Thoracic aorta (tissue), 2 donors: ENCODE measurements around the gene COL2A1. TPM values are rescaled to one million over a fixed set of nuclear protein-coding genes. Genes with fewer than 3 reads are reported as not detected.

Experiments used
- ATAC-seq: fragments of 150-250 bp; one replicate; pipeline ENCODE4 v1.8.0; 2017; ENCODE audit warnings: low read depth; ENCODE audit not compliant: insufficient number of reproducible peaks, low FRiP score
- DNase-seq: peaks from one replicate; pipeline ENCODE4 v3.0.0-alpha.2; 2020; ENCODE audit warnings: low spot score
- H3K27ac ChIP-seq, 2 donors: fragments of 200-600 bp; sonication (generic); 1 replicate in 1 of 2; 2 replicates in 1 of 2; pipeline ENCODE4 v1.5.1; 2016; ENCODE audit warnings: mild to moderate bottlenecking in 2 of 2, moderate library complexity in 2 of 2
- H3K27me3 ChIP-seq: fragments of 200-600 bp; sonication (generic); replicated peaks from 2 replicates; pipeline ENCODE4 v1.6.0; 2016; ENCODE audit warnings: mild to moderate bottlenecking; ENCODE audit not compliant: insufficient read depth
- H3K36me3 ChIP-seq: fragments of 200-600 bp; sonication (generic); one replicate; pipeline ENCODE4 v1.5.1; 2016
- H3K4me1 ChIP-seq, 2 donors: fragments of 200-600 bp; sonication (generic); 1 replicate in 1 of 2; 2 replicates in 1 of 2; pipeline versions ENCODE4 v1.5.1 to v1.6.0; 2016; ENCODE audit warnings: low read depth in 2 of 2, mild to moderate bottlenecking in 1 of 2; ENCODE audit not compliant: control insufficient read depth in 1 of 2
- H3K4me3 ChIP-seq: fragments of 200-600 bp; sonication (generic); 2 replicates; pipeline ENCODE4 v1.5.1; 2016; ENCODE audit warnings: mild to moderate bottlenecking
- H3K9me3 ChIP-seq: fragments of 200-600 bp; sonication (generic); 2 replicates; pipeline ENCODE4 v1.5.1; 2016
- total RNA-seq, 2 donors: library from RNA; depleted of rRNA; stranded (reverse); fragments of >200 nt; gene quantifications; one replicate each; pipeline versions ENCODE4 v1.1.0 to v1.2.3, GENCODE V29; 2016
- TF ChIP-seq, protein P1 (sequence below): fragments of 200-600 bp; sonication (generic); IDR thresholded peaks from one replicate; pipeline ENCODE4 v1.5.1; 2019; ENCODE audit warnings: antibody characterized with exemption

Gene COL2A1
- total RNA-seq, 2 donors from 2014 or later, result 0.14 TPM; not detected in 1

DNA sequence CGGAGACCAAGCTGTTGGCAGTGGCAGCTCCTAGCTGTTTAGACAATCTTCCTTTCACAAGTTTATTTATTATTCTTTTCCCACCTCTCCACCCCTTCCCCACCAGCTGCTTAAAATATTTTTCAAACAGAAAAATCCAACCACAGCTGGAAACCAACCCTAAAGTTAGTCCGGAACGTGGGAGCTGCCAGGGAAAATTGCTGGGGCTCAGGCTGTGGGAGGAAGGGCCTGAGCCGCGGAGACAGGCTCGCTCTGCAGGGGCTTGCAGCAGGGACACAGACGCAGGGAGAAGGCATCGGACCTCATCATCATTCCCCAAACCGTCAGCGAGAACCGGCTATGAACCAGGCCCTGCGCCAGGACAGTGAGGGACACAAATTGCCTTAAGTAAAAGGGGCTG lies 56.9 kb downstream of the COL2A1 start:
- Histone ChIP-seq H3K36me3 (no peaks in the 10 kb centered on the region), H3K4me3 (no peak overlapping the region), H3K27ac (no peak overlapping the region), H3K27me3 (no peaks in the 10 kb centered on the region), H3K4me1 (peaks cover 0 to 6% of the 10 kb centered on the region in 2 donors), H3K9me3 (no peaks in the 10 kb centered on the region)
- TF ChIP-seq, protein P1, sequence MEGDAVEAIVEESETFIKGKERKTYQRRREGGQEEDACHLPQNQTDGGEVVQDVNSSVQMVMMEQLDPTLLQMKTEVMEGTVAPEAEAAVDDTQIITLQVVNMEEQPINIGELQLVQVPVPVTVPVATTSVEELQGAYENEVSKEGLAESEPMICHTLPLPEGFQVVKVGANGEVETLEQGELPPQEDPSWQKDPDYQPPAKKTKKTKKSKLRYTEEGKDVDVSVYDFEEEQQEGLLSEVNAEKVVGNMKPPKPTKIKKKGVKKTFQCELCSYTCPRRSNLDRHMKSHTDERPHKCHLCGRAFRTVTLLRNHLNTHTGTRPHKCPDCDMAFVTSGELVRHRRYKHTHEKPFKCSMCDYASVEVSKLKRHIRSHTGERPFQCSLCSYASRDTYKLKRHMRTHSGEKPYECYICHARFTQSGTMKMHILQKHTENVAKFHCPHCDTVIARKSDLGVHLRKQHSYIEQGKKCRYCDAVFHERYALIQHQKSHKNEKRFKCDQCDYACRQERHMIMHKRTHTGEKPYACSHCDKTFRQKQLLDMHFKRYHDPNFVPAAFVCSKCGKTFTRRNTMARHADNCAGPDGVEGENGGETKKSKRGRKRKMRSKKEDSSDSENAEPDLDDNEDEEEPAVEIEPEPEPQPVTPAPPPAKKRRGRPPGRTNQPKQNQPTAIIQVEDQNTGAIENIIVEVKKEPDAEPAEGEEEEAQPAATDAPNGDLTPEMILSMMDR, result no peak
- no peak for DNase-seq
- no peak for ATAC-seq

DNA sequence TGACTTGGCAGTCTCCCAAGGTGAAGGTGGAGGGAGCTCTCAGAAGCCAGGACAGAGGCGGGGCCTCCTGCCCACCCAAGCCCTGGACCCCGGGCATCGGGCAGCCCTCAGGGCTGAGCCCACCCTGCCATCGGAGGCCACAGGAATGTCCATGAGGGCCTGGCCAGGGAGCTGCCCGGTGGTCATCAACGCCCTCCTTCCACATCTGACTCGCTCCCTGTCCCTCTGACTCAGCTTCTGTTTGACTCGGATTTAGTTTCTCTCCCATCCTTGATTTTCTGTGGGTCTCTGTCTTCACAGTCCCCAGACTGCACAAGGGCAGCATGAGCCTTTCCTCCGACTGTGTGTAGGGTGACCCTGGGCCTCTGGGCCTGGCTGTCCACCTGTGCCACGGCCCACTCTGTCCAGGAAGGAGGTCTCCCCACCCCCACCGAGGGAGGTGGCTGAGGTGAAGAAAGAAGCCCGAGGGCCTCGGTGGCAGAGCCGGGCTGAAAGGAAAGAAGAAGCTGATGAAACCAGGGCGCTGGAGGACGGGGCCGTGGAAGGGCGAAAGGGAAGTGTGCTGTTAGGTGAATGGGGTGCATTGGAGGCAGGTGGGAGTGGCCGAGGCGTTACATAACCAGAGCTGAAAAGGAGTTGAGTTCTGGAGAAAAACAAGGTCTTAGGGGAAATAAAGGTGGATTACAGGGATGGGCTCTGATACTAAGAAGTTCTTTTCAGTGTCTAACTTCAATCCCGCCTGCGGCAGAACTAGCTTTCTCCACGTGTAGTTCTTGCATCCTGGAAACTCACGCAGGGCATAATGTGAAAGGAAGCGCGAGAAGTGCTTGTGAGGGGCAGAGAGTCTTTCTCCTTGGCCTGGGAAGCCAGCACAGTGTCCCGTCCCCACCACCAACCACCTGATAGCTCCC lies 57.6 kb downstream of the COL2A1 start:
- TF ChIP-seq, protein P1, result no peak
- ATAC-seq, result no peak
- H3K4me1 ChIP-seq, result peaks cover 0 to 10% of the 10 kb centered on the region in 2 donors
- H3K36me3 ChIP-seq, result no peaks in the 10 kb centered on the region
- H3K27ac ChIP-seq, result no peak overlapping the region
- no peak overlapping the region for H3K4me3 ChIP-seq
- H3K9me3 ChIP-seq, result no peaks in the 10 kb centered on the region
- no peak for DNase-seq
- H3K27me3 ChIP-seq, result no peaks in the 10 kb centered on the region

DNA sequence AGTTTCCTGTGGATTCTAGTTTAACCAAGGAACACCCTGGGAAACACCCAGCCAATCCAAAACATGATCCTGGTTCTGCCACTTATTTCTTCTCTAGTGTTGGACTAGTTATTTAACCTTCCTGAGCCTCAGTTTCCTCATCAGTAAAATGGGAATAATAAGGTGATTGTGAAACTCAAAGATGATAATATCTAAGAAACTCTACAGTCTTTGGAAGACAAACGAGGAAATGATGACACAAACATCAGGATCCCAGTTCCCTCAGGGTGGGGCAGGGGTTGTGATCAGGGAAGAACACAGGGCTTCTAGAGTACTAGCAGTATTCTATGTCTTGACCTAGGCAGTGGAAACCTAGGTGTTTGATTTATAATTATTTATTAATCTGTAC lies 58.9 kb downstream of the COL2A1 start:
- ATAC-seq (no peak), DNase-seq (no peak)
- Histone ChIP-seq H3K27me3 (no peaks in the 10 kb centered on the region), H3K9me3 (no peaks in the 10 kb centered on the region), H3K36me3 (no peaks in the 10 kb centered on the region), H3K4me3 (no peak overlapping the region), H3K4me1 (peaks cover 0 to 10% of the 10 kb centered on the region in 2 donors), H3K27ac (no peak overlapping the region)
- TF ChIP-seq, protein P1, result no peak

DNA sequence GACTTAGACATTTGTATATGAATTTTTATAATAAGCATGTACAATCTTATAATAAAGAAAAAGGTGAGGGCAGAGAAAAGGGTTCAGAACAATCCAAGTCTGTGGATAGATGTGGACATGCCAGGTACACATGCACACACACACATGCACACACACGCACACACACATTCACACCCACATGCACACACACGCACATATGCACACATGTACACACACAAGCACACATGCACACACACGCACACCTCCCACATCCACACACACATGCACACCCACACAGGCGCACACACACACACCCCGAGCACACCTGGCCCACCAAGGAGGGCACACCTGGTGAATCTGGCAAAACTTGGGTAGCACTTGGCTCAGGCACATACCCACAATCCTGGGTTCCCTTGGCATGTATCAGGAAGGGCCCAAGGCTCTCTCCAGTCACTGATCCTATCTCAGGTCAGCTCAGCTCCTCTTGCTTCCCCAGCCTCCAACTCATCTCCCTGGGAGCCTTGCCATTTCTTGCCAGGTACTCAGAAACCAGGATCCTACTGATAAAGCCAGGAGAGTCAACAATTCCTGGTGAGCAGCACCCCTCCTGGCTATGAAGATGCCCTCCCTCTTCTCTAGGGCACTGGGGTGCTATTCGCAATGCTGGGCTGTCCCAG lies 59.5 kb downstream of the COL2A1 start:
- DNase-seq (no peak), ATAC-seq (no peak)
- Histone ChIP-seq H3K4me3 (no peak overlapping the region), H3K27ac (no peak overlapping the region), H3K36me3 (no peaks in the 10 kb centered on the region), H3K9me3 (no peaks in the 10 kb centered on the region), H3K27me3 (no peaks in the 10 kb centered on the region), H3K4me1 (peaks cover 0 to 10% of the 10 kb centered on the region in 2 donors)
- TF ChIP-seq, protein P1, result no peak

DNA sequence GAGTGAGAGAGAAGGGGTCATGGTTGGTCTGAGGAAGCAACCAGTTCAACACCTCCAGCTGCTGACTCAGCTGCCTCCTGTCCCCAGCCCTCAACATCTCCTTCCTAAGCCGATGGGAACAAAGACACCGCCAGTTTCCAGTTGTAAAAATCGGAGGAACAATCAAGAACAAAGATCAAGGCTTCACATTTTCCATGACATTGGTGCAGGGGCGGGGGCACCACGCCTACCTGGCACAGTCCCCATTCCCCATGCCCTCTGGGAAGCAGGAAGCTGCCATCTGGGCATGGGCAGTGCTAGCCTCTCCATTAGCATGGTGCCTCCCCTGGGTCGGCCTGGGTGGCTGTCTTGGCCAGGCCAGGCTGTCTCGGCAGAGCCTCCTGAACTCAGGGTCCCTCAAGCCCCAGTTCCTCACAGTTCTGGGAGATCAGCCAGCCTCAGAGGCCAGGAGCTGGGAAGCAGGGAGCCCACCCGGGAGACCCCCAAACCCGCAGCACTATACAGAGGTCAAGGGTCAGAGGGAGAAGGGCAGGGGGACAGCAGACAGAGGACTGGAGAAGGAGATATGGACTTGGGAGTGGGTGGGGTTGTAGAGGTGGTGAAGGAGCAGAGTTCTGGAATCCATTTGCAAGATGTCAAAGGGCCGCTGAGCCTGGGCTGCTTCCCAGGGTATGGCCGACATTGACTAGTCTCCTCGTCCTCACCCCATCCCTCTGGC lies 60.5 kb downstream of the COL2A1 start:
- no peak overlapping the region for H3K27ac ChIP-seq
- DNase-seq, result no peak

More for the DNA sequence above, 60.5 kb downstream of the COL2A1 start:
- Histone ChIP-seq H3K4me1 (peaks cover 0 to 4% of the 10 kb centered on the region in 2 donors), H3K4me3 (no peak overlapping the region), H3K9me3 (no peaks in the 10 kb centered on the region), H3K27me3 (no peaks in the 10 kb centered on the region), H3K36me3 (no peaks in the 10 kb centered on the region)
- TF ChIP-seq, protein P1, result no peak
- no peak for ATAC-seq
